ENCODE results near the gene TMUB1. TPM values are rescaled to one million over a fixed set of nuclear protein-coding genes. Genes with fewer than 3 reads are reported as not detected.

TMUB1 gene
- total RNA-seq, 1 donor from 2014 or later, result 33.9 TPM

Other genes starting within 250 kb of the TMUB1 start
- not detected for gene AOC1, start 231.0 kb downstream of the TMUB1 start, total RNA-seq
- gene KCNH2, start 105.2 kb downstream of the TMUB1 start, total RNA-seq, result 88.9 TPM
- 10.0 TPM for gene NOS3, start 92.5 kb downstream of the TMUB1 start, total RNA-seq
- gene ATG9B, start 59.0 kb downstream of the TMUB1 start, total RNA-seq, result not detected
- gene ABCB8, start 55.0 kb downstream of the TMUB1 start, total RNA-seq, result 24.6 TPM
- 6.5 TPM for gene ASIC3, start 35.0 kb downstream of the TMUB1 start, total RNA-seq
- 6.3 TPM for gene CDK5, start 25.6 kb downstream of the TMUB1 start, total RNA-seq
- 49.7 TPM for gene SLC4A2, start 23.9 kb downstream of the TMUB1 start, total RNA-seq
- gene FASTK, start 2.7 kb downstream of the TMUB1 start, total RNA-seq, result 81.1 TPM
- gene AGAP3, start 3.0 kb upstream of the TMUB1 start, total RNA-seq, result 62.7 TPM
- 2.7 TPM for gene GBX1, start 84.2 kb upstream of the TMUB1 start, total RNA-seq
- gene ASB10, start 103.8 kb upstream of the TMUB1 start, total RNA-seq, result 42.6 TPM
- gene H2BK1, start 127.0 kb upstream of the TMUB1 start, total RNA-seq, result not detected
- gene ABCF2, start 143.7 kb upstream of the TMUB1 start, total RNA-seq, result 23.9 TPM
- gene CHPF2, start 149.0 kb upstream of the TMUB1 start, total RNA-seq, result 10.5 TPM
- gene SMARCD3, start 165.2 kb upstream of the TMUB1 start, total RNA-seq, result 131 TPM

Measured in Right ventricle myocardium superior (tissue), 1 donor.